Body of pancreas (tissue), 4 donors: ENCODE data around the gene DERL2.

Experiments
- POLR2A ChIP-seq, 3 donors: fragments of 450-650 bp; IDR thresholded peaks; one replicate each; pipeline ENCODE4 v1.6.1; 2016; ENCODE audit warnings: antibody characterized with exemption in 3 of 3, mild to moderate bottlenecking in 2 of 3
- TF ChIP-seq, protein P1 (sequence below), 7 experiments: fragments of 450-650 bp in 4 of 7; fragments of 200-600 bp in 3 of 7; sonication (generic) in 3 of 7; IDR thresholded peaks; one replicate each; pipeline ENCODE4 v1.5.1; 2016 to 2019; ENCODE audit warnings: antibody characterized with exemption in 7 of 7

- TF ChIP-seq, protein P1, sequence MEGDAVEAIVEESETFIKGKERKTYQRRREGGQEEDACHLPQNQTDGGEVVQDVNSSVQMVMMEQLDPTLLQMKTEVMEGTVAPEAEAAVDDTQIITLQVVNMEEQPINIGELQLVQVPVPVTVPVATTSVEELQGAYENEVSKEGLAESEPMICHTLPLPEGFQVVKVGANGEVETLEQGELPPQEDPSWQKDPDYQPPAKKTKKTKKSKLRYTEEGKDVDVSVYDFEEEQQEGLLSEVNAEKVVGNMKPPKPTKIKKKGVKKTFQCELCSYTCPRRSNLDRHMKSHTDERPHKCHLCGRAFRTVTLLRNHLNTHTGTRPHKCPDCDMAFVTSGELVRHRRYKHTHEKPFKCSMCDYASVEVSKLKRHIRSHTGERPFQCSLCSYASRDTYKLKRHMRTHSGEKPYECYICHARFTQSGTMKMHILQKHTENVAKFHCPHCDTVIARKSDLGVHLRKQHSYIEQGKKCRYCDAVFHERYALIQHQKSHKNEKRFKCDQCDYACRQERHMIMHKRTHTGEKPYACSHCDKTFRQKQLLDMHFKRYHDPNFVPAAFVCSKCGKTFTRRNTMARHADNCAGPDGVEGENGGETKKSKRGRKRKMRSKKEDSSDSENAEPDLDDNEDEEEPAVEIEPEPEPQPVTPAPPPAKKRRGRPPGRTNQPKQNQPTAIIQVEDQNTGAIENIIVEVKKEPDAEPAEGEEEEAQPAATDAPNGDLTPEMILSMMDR (IDR thresholded peaks at IDR 0.05), result no peak
- TF ChIP-seq POLR2A (IDR thresholded peaks at IDR 0.05), result no peak
These were observed 16.6 kb upstream of the DERL2 start for GRCh38 chr17:5502552-5502951.
